ENCODE data around the gene ZNF625.

The ZNF625 gene

DNA sequence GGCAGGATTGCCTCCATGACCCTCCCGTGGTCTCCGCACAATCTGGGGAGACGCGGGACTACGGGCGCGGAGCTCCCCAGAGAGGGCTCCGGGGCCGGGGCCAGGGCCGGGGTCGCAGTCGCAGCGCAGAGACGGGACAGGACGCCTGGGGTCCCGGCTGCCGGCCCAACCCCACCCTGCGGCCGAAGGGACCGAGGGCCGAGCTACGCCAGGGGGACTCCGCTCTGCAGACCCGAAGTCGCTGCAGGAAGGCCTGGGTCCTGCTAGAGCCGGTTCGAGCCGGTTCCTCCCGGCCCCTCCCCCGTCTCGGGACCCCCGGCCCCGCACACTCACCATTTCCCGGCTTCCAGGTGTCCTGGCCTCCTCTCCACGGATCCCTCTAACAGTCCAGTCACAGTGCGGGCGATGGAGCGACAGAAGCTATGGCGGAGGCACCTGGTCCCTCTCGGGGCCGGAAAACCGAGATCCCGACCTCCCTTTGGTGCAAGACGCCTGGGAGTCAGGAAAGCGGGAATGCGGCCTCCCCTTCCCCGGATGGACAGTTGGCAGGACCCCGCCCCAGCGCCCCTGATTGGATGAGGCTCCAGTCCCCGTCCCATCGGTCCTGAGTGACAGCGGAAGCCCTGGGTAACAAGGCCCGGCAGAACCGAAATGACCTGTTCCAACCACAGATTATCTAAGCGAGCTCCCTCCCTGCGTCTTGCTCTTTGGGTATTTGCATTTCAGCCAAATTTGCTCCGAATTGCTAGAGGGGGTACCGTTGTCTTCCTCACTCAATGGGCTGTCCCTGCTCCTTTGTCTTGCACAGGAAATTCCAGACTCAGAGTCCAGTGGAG, at the start of gene ZNF625:
Gene ZNF625 (minus strand): TSS at position 512 of the 836 bp plus-strand sequence. CDS start 176 bp downstream, at position 336.
- FAIRE-seq: no peak

DNA sequence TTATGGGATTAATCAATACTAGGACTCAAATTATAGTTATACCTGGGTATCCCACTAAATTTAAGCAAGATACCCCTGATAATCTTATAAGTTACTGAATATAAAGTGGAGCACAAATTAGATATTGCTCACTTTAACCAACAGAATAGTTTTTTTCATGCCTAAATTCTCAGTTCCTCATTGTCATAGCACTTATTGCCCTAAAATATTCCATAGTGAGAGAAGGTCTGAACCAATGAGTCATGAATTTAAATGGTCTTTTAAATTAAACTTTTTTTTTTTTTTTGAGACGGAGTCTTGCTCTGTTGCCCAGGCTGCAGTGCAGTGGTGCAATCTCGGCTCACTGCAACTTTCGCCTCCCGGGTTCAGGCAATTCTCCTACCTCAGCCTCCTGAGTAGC, 48.8 kb upstream of the ZNF625 start:
- no peak for FAIRE-seq

DNA sequence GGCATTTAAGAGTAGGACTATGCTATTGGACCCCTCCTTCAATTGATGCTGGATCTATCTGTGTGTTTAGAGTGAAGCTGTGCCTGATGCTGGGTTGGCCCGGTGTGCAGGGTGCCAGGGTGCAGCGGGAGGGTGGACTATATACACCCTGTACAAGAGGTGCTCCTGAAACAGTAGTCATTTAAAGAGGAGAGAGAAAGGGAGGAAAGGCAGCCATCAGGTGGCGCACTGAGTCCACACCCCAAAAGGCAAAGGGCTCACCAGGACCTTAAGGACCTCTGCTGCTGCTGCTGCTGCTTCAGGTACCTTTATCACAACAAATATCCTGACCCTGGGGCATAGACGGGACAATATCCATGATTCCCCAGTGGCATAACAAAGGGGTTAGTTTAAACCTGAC, 45.7 kb upstream of the ZNF625 start:
- FAIRE-seq: no peak

DNA sequence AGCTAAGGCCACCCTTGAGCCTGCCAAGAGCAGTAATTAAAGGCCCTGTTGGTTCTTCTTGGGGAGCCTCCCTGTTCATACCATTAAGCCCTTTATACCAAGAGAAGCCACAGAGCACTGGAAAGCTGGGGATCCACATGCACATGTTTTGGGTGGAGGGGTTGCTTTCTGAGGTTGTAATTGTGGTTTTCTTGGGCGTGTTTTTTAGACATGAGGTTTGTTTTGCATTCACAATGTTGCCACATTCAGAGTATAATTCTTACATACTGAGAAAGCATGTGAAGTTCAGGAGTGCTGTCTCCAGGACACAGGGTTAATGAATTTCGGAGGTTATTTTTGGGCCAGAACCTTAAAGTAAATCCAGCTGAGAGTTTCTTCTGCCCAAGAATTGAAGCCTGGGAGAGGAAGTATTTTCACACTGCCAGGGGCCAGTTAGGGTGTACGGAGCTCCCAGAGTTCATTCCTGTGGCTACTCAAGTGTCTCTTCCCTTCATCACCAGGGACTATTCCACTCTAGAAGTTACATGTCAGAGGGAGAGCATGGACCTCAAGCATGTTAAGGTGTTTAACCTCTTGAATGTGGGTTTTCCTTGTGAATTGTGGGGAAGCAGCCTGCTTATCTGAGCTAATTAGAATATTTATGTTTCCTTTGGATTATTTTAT, 43.4 kb upstream of the ZNF625 start:
- FAIRE-seq: no peak

DNA sequence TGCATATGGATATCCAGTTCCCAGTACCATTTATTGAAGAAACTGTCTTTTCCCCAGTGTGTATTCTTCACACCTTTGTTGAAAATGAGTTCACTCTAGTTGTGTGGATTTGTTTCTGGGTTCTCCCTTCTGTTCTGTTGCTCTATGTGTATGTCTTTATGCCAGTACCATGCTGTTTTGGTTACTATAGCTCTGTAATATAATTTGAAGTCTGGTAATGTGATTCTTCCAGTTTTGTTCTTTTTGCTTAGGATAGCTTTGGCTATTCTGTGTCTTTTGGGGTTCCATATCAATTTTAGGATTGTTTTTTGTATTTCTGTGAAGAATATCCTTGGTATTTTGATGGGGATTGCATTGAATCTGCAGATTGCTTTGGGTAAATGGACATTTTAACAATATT, 41.6 kb upstream of the ZNF625 start:
- no peak for FAIRE-seq

DNA sequence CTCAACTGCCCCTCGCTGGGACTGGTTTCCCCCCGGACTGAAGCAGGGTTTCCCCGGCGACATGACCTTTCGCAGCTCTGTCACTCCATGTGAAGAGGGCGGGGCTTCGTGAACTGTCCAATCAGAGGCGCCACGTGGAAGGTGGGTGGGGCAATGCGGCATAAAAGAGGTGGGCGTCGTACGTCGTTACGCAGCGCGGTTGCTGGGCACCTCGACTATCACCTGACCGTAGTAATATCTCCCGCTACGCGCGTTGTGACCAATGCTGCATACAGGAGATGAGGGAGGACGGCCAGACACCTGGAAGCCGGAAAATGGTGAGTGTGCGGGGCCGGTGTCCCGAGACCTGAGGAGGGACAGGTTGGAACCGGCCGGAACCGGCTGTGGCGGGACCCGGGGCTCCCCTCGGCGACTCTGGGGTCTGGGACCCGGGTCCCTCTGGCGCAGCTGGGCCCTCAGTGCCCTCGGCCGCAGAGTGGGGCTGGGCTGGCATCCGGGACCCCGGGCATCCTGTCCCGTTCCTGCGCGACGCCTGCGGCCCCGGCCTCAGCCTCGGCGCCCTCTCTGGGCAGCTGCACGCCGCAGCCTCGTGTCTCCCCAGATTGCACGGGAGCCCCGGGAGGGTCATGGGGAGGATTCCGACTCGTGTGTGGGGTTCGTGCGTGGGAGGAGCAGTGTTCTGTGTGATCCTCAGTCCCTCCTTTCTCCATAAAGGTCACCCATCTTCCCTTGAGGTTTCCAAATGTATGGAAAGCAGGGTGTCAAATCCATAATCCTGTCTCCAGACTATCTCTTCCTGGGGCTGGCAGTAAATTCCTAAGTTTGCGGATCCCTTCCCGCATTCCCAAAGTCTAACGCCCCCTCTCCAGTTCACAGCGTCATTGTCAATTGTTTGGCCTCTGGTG, 38.5 kb upstream of the ZNF625 start:
- no peak for FAIRE-seq

DNA sequence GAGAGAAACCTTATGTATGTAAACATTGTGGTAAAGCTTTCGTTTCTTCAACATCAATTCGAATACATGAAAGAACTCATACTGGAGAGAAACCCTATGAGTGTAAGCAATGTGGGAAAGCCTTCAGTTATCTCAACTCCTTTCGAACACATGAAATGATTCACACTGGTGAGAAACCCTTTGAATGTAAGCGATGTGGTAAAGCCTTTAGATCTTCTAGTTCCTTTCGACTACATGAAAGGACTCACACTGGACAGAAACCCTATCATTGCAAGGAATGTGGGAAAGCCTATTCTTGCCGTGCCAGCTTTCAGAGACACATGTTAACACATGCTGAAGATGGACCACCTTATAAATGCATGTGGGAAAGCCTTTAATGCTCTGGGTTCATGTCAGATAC, 31.1 kb upstream of the ZNF625 start:
- no peak for FAIRE-seq

DNA sequence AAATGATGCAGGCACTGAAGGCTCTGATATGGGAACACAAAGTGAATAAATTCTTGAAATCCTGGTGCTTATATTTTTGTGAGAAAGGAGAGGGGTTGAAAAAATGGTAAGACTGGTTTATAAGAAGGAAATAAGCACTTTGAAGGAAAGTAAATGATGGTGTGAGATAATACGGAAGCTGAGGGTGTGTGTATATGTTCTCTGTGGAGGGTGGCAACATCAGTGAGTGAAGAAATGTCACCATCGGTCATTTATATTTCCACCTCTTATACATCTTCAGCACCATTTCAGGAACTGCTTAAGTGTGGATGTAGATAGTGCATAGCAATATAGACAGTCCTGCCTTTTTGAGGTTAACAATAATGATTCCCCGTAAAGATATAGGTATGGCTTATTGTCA, 23.8 kb upstream of the ZNF625 start:
- no peak for FAIRE-seq

DNA sequence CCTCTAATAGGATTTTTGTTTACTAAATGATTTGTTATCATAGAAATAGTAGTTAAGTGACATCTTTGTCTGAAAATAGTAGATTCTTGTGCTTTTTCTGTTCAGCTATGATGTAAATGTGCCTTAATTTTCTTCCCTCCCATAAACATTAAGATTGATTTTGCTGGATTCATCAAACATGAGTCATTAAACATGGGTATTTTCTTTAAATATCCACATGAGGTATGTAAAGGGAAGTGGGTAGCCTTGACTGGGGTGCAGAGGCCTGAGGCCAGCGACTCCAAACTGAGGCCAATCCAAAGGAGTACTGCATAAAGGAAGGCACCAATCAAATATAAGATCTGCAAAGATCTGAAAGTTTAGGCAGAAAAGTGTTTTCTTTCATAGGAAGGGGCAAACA, 10.1 kb upstream of the ZNF625 start:
- no peak for FAIRE-seq

DNA sequence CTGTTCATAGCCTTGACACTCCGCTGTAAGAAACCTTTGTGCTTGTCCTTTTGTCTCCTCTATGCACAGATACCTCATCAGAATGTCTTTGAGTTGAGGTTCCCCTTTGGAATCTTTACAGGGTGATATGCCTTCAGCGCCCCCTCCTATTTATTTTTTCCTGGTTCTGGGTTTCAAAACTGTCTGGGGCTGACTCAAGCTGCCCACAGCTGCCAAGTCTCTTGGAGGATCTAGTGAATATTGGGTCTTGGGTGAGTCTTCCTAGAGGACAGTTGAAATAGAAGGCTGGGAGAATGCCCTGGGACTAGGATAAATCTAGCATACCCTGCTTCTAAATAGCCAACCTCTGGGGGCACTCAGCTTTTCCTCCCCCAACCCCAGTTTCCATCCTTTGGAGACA, 7.3 kb upstream of the ZNF625 start:
- FAIRE-seq: no peak

DNA sequence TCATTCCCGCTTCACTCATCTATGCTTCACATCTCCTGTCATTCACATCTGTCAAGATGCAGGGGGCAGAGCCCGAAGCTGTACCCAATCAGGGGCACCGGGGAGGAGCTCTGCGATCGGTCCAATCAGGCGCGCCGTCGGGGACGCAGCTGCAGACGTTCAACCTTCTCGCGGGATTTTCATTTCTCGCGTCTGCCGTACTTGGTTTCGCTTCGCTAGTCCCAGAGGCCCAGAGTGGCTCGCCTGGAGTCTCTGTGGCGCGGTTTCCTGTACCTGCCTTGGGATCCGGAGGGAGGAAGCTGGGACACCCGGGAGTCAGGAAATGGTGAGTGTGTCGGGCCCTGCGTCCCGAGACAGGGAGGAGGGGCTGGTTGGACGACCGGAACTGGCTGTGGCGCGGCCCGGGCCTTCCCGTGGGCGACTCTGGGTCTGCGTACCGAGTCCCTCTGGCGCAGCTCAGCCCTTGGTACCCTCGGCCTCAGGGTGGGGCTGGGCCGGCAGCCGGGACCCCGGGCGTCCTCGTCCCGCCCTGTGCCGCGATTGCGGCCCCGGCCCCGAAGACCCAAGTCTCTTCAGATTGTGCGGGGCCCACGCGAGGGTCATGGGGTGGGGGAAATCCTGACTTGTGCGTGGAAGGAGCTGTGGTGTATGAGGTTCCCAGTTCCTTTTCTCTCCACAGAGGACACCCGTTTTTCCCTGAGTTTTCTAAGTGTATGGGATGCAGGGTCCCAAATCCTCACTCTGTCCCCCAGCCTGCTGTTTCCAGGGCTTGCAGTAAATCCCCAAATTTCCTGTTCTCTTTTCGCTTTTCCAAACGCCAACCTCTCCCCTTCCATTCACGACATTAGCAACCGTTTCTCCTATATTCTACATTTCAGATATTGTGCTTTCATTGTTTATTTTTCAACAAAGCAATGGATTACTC, 6.6 kb upstream of the ZNF625 start, which contains the start of gene ZNF136:
Gene ZNF136 (plus strand): TSS at position 215 of the 925 bp plus-strand sequence. CDS start 108 bp downstream, at position 323.
- FAIRE-seq: no peak

DNA sequence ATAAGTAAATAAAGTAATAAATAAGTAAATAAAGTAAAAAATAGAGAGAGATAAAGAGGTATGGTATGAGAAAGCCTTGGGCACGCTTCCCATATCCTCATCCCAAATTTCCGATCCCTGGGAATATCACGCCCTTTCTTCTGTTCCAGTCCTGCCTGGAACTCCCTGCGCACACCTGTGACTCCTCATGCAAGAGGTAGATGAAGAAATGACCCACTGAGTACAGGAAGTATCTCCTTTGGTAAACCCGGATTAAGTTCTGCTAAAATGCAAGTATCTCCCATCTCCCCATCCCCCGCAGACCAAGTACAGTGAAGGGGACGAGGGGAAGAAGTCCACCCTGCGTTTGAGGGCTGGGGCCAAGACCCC, 6.0 kb upstream of the ZNF625 start:
- no peak for FAIRE-seq

DNA sequence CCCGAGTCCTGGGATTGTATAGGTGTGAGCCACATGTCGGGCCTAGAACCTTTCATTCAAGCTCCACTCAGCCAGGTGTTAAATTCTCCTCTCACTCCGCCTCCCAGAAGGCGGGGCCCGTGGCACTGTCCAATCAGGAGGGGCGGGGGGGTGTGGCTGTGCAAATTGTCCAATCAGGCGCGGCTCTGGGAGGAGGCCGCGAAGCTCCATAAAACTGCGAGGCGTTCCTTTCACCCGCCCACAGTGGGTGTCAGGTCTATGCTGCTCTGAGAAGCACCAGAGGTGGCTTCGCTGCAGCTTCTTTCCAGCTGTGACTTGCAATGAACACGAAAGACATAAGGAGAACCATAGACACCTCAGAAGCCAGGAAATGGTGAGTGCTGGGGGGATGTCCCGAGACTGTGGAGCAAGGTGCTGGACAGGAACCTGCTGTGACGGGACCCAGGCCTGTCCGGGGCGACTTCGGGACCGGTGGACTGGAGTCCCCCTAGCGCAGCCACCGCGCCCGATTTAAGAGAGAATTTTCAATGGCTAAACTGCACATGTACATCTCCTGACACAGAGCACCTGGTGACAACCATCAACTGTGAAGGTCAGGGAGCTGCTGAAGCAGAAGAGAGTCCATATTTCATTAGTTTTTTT, 3.4 kb upstream of the ZNF625 start:
- no peak for FAIRE-seq

DNA sequence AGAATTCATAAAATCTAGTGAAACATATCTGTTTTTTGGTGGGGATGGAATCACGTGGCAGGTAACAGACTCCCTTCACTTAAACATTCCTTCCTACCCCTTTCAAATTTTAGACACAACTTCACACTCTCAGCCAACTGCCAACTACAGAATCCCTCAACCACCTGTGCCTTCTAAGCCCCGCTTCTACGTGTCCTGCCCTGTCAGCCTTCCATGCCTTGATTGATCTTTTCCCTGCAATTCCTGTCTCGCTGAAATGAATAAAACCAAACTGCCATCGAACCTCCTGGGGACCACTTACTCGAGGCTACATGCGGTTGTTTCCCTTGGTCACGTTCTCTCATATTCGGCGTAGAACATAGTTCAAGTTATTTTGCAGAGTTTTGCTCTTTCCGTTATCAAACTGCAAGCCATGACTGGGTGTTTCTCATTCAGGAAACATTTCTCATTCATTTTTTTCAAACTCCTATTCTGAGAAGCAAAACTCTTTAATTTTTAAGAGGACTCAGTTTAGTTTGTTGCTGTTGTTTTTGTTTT, 1.1 kb downstream of the ZNF625 start:
- no peak for FAIRE-seq

DNA sequence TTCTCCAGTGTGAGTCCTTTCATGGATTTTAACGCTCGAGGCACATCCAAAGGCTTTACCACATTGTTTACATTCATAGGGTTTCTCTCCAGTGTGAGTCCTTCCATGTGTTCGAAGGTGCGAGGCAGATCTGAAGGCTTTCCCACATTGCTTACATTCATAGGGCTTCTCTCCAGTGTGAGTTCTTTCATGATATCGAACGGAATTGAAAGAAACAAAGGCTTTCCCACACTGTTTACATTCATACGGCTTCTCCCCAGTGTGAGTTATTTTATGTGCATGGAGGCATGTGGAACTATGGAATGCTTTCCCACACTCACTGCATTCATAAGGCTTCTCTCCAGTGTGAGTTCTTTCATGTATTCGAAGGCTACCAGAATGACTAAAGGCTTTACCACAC, 11.2 kb downstream of the ZNF625 start:
- FAIRE-seq: no peak

DNA sequence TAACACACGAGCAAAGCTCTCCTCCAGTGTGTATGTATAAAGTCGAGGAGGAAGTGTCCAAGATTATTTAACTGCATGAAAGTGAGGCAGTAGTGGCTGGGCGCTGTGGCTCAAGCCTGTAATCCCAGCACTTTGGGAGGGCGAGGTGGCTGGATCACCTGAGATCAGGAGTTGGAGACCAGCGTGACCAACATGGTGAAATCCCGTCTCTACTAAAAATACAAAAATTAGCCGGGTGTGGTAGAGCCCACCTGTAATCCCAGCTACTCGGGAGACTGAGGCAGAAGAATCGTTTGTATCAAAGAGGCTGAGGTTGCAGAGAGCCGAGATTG, 15.2 kb downstream of the ZNF625 start:
- FAIRE-seq: no peak

DNA sequence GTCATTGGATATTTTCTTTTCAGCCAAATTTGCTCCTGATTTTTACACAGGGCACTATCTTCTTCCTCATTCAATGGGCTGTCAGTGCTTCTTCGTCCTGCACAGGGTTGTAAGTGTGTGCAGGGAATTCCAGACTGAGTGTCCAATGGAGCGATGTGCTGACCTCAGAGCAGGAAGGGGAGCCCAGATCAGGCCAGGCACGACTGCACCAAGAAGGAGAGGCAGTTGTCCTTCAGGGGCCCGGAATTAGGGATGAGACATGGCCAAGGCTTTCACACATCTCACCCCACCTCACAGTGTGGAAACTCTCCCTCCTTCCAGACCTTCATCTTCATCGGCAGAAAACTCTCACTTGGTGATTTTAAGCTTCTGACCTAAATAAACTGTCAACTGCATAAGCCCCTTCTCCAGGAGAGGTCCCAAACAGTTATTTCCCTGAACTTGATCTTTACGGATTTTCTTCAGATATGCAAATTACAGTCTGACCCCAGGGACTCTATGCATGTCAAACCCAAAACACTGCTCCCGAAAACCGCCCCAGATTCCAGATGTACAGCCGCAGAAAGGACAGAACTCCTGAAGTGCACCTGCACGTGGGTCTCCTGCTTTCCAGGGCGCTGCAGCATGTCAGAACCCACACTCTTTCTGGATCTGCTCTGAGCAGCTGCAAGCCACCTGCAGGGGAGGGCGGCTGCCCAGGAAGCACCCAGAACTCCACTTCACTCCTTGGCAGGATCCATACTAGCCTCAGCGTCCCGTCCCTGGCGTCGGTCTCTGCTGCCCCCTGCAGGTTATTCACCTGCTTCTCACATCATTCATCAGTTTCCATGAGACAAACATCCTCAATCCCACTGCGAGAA, 15.8 kb downstream of the ZNF625 start:
- no peak for FAIRE-seq

DNA sequence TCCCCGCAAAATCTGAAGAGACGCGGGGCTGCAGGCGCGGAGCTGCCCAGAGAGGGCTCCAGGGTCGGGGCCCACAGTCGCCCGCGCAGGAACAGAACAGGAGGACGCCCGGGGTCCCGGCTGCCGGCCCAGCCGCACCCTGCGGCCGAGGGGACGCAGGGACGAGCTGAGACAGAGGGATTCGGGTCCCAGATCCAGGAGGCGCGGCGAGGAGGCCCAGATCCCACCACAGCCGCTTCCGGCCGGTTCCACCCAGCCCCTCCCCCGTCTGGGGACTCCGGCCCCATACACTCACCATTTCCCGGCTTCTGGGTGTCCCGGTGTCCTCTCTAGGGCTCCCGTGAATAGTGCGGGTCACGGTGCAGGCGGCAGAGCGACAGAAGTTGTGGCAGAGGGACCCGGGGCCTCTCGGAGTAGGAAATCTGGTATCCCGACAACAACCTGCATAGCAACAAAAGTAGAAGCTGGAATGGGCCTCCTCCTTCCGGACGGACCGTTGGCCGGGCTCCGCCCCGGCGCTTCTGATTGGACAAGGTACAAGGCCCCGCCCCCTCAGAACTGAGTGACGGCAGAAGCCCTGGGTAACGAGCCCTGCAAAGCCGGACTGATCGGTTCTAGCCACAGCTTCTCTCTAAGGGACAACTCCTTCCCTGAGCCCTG, 16.5 kb downstream of the ZNF625 start, which contains the start of gene ZNF20:
Gene ZNF20 (minus strand): TSS at position 466 of the 660 bp plus-strand sequence. CDS start 168 bp downstream, at position 298.
- no peak for FAIRE-seq

DNA sequence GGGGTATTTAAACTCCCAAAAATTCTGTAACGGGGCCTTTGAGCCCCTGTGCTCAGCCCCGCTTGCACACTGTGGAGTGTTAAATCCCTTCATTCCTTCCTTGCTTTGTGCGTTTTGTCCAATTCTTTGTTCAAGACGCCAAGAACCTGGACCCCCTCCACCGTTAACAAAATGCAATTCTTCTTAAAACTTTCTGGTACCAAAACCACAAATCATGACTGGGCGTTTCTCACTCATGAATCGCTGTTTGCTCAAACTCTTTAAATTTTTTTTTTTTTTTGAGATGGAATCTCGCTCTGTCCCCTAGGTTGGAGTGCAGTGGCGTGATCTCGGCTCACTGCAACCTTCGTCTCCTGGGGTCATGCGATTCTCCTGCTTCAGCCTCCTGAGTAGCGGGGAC, 17.3 kb downstream of the ZNF625 start:
- no peak for FAIRE-seq
